GM10266 (cell line): Measurements from ENCODE around the gene ASCL5.
A peak's percentile ranks its signal among the peaks of the same experiment; 100 is the strongest.

ENCODE experiments used
- DNase-seq: peaks from one replicate; pipeline ENCODE4 v3.0.0; 2012; ENCODE audit errors: extremely low spot score
- TF ChIP-seq, protein P1 (sequence below): IDR thresholded peaks from 2 replicates; pipeline ENCODE4 v1.5.1; 2012; ENCODE audit warnings: mild to moderate bottlenecking, low read depth; ENCODE audit not compliant: control insufficient read depth, insufficient read depth; ENCODE audit errors: missing control alignments

Gene ASCL5

DNA sequence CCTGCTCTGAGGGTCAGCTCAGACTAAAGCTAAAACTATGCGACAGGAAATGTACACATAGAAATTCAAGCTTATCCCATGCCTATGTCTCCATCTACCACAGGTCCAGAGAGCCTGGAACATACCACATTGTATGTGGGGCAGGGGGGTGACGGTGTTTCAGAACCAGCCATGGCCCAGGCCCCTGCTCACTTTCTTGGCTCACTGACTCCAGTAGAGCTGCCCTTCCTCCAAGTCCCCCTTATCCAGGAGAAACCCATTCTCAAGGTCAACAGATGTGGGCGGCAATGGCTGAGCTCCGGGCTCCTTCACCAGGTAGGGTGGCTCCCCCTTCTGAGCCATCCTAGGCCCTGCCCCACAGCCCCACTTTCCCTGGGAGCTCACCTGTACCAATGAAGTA is 35.7 kb downstream of the ASCL5 start:
- TF ChIP-seq, protein P1, sequence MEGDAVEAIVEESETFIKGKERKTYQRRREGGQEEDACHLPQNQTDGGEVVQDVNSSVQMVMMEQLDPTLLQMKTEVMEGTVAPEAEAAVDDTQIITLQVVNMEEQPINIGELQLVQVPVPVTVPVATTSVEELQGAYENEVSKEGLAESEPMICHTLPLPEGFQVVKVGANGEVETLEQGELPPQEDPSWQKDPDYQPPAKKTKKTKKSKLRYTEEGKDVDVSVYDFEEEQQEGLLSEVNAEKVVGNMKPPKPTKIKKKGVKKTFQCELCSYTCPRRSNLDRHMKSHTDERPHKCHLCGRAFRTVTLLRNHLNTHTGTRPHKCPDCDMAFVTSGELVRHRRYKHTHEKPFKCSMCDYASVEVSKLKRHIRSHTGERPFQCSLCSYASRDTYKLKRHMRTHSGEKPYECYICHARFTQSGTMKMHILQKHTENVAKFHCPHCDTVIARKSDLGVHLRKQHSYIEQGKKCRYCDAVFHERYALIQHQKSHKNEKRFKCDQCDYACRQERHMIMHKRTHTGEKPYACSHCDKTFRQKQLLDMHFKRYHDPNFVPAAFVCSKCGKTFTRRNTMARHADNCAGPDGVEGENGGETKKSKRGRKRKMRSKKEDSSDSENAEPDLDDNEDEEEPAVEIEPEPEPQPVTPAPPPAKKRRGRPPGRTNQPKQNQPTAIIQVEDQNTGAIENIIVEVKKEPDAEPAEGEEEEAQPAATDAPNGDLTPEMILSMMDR: no peak
- DNase-seq: no peak

DNA sequence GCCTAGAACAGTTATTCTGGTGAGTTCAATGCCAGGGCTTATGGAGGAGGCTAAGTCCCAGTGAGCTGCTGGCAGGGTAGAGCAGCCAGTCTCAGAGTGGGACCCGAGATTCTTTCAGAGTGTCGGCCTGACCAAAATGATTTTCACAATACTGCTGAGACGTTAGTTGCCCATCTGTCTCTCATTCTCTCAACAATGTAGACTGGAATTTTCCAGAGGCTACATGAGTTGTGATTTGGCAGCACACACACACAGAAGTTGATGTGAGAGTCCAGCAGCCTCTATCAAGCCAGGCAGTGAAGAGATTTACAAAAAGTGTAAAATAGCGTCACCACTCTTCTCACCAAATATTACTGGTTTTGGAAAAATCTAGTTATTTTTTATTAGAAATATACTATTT is 36.4 kb downstream of the ASCL5 start:
- TF ChIP-seq, protein P1: no peak
- DNase-seq: no peak

DNA sequence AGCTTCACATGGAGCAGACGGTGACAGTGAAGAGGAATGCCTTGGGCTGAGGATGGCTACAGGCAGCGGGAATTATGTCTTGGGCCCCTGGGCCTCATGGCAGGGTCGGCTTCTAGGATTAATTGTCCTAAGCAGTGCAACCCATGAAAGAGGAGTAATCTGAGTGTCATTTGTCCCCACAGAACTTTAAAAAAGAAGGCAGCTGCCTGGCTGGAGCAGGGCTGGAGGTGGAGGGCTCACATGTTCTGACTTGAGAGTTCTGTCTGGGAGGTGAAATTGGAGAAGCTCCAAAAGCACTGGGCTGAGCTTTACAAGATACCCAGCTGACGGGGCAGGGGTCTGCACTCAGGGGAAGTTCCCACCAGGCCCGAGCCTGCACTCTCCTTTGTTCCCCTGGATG is 37.4 kb downstream of the ASCL5 start:
- DNase-seq: no peak
- TF ChIP-seq, protein P1: no peak

DNA sequence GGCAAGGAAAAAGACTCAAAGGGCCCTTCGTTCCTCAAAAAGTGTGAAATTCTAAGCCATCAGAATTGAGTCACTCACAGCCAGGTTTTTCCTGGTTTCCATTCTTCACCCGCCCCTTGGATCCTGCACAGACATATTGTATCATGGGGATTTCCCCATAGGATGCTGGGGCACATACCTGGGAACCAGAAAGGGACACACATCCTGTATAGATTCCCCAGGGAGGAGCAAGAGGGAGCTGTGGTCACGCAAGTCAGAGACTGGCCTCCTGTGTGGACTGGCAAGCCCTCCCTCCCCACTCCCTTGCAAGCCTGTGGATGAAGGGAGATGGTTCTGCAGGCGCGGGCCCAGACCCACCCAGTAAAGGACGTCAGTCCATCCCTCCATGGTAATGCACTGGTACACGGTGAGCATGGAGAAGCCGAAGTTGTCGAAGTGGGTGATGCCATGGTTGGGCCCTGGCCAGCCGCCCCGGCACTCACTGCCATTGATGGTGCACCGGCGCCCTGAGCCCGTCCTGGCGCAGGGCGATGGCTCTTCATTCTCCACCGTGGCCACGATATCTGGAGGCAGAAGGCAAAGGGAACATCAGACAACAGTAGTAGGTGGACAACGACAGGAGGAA is 38.0 kb downstream of the ASCL5 start:
- TF ChIP-seq, protein P1: no peak
- DNase-seq: no peak

DNA sequence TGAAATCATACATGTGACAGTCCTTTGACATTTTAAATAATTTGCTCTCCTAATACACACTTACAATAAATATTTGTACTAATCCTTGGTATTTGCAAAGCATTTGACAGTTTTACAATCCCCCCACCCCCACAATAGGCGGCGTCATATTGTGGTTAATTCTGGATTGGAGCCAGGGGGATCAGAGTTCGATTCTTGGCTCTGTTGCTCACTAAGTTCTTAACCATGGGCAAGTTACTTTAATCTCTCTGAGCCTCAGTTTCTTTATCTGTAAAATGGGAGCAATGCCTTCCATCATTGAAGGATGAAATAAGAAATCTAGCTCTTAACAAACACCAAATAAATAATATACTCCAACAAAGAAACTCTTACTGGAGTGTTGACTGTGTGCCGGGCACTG is 38.6 kb downstream of the ASCL5 start:
- no peak for DNase-seq
- TF ChIP-seq, protein P1: no peak

DNA sequence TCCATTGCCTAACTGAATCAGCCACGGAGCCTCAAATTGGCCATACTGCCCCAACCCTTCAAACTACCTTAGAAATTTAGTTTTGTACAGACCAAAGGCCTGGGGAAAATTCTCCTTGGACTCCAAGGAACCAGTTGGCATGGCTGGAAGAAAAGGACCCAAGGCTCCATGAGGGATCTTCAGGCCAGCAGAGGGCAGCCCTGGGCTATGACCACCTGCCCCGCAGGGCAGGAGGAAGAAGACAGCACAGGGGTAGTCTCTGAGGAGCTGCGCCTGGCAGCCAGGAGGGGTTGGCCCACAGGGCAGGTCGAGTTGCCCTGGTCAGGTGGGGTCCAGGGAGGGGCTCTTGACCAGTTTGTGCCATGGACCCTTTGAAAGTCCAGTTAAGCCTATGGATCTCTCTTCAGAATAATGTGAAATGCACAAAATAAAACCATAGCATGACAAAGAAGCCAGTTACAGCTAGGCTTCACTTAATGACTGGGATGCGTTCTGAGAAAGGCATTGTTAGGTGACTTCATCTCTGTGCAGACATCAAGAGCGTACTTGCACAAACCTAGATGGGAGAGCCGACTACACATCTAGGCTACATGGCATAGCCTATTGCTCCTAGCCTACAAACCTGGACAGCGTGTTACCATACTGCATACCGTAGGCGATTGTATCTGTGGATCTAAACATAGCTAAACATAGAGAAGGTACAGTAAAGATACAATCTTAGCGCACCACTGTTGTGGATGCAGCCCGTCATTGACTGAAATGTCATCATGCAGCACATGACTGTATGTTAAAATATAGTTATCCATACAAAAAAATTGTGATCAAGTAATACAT is 40.9 kb downstream of the ASCL5 start:
- DNase-seq: peak; percentile 78
- TF ChIP-seq, protein P1: peak; percentile 65

DNA sequence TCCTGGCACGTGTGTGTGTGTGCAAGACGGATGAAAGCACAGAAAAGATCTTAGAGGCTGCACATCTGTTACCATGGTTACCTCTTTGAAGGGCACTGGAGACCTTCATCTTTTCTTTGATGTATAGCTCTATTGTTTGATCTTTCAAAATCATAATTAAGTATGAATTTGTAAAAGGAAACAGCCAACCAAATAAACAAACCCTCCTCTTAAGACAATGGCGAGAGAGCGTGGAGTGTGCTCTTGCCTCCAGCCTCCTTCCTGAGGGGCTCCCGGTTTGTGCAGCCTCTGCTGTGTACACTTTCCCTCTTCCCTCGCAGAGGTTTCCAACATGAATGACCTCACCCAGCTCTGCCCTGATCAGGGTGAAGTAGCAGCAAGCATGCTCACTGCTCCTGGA is 42.7 kb downstream of the ASCL5 start:
- DNase-seq: no peak
- TF ChIP-seq, protein P1: no peak
